Suprapubic skin (tissue), 4 donors: ENCODE results near the gene DDB1. TPM values are rescaled to one million over a fixed set of nuclear protein-coding genes. Genes with fewer than 3 reads are reported as not detected.

Experiments
- DNase-seq, 2 donors: peaks; one replicate each; pipeline ENCODE4 v3.0.0-alpha.2; 2019; ENCODE audit warnings: low spot score in 2 of 2
- H3K27ac ChIP-seq: fragments of 200-600 bp; sonication (generic); one replicate; pipeline ENCODE4 v1.5.1; 2019
- H3K27me3 ChIP-seq: fragments of 200-600 bp; sonication (generic); one replicate; pipeline ENCODE4 v1.5.1; 2019
- H3K36me3 ChIP-seq: fragments of 200-600 bp; sonication (generic); one replicate; pipeline ENCODE4 v1.5.1; 2019
- H3K4me1 ChIP-seq: fragments of 200-600 bp; sonication (generic); one replicate; pipeline ENCODE4 v1.5.1; 2019
- H3K4me3 ChIP-seq: fragments of 200-600 bp; sonication (generic); one replicate; pipeline ENCODE4 v1.5.1; 2019; ENCODE audit warnings: mild to moderate bottlenecking
- H3K9me3 ChIP-seq: fragments of 200-600 bp; sonication (generic); one replicate; pipeline ENCODE4 v1.5.1; 2019
- CTCF ChIP-seq, 2 donors: fragments of 200-600 bp in 1 of 2; fragments of 450-650 bp in 1 of 2; sonication (generic) in 1 of 2; IDR thresholded peaks; one replicate each; pipeline ENCODE4 v1.5.1; 2016 to 2019; ENCODE audit warnings: antibody characterized with exemption in 2 of 2, mild to moderate bottlenecking in 1 of 2, moderate library complexity in 1 of 2
- EP300 ChIP-seq: sonication (generic); formaldehyde crosslinking; IDR thresholded peaks from one replicate; pipeline ENCODE4 v1.6.1; 2017; ENCODE audit warnings: antibody characterized with exemption
- POLR2A ChIP-seq, 2 donors: fragments of 450-650 bp; IDR thresholded peaks; one replicate each; pipeline ENCODE4 v1.6.1; 2017; ENCODE audit warnings: antibody characterized with exemption in 2 of 2, mild to moderate bottlenecking in 2 of 2, moderate library complexity in 2 of 2
- POLR2AphosphoS5 ChIP-seq, 3 donors: sonication (generic); formaldehyde crosslinking; IDR thresholded peaks; one replicate each; pipeline ENCODE4 v1.6.1; 2017; ENCODE audit warnings: antibody characterized with exemption in 3 of 3
- WGBS: methylation state at CpG from one replicate; pipeline ENCODE4 v1.1.5; 2018; 5-methylcytosine and 5-hydroxymethylcytosine counted together
- total RNA-seq, 4 donors: library from RNA; depleted of rRNA; stranded (reverse); fragments of >200 nt; gene quantifications; one replicate each; pipeline ENCODE4 v1.1.0, GENCODE V29; 2016

The DDB1 gene
- total RNA-seq, 4 donors from 2014 or later = 151 to 219 (median 182) TPM

GRCh38 chr11:61354208-61354607 lies 21.3 kb upstream of the DDB1 start:
- TF ChIP-seq POLR2A (IDR thresholded peaks at IDR 0.05) = no peak
- no peak for TF ChIP-seq POLR2AphosphoS5 (IDR thresholded peaks at IDR 0.05)
- TF ChIP-seq EP300 = no peak
- no peak for TF ChIP-seq CTCF (IDR thresholded peaks at IDR 0.05)
- Histone ChIP-seq H3K27me3 (no peaks in the 10 kb centered on the region), H3K27ac (no peak overlapping the region), H3K36me3 (peaks cover 46% of the 10 kb centered on the region), H3K4me3 (no peak overlapping the region), H3K9me3 (no peaks in the 10 kb centered on the region), H3K4me1 (peaks cover 21% of the 10 kb centered on the region)
- no peak for DNase-seq
- WGBS = 85% methylated on average over 2 of the region's 2 CpGs

DNA sequence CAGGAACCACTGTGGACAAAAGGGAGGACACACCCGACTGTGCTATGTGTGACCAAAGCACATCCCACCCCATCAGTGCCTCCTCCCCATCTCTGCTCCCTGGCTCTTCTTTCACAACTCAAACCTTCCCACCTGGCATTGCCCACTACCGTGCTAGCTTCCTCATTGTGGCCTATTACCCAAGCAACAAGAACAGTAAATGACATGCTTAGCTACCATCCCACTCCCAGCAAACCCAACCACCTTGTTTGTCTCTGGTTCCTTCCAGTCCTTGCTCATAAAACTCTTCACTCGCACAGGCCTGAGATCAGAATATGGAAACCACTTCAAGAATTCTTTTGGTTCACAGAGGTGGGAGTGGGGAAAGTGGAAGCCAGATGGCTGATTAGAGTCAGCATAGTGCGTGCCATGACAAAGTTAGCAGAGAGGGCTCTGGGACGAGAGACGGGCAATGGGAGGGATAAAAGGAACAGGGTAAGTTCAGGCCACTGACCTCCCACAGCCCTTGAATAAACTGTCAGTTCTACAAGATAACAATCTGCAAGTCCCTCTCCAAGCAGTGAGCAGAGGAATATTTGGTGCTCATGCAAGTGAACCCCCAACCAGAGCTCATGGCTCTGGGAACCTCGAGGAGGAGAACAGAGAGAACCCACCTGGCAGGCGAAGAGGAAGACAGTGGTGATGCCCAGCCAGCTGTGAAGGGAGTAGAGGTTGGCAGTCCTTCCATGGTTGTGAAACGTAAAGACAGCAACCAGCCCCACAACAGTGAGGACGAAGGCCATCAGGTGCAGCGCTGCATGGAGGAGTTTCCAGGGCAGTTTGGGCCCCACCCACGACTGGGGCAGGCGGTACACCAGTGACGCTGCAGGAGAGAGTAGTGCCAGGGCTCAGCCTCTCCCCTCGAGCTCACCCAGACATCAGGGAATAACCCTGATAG lies 20.5 kb upstream of the DDB1 start:
- Histone ChIP-seq H3K36me3 (peaks cover 54% of the 10 kb centered on the region), H3K27ac (no peak overlapping the region), H3K4me1 (peaks cover 21% of the 10 kb centered on the region), H3K27me3 (no peaks in the 10 kb centered on the region), H3K4me3 (no peak overlapping the region), H3K9me3 (no peaks in the 10 kb centered on the region)
- 72% methylated on average over 15 of the region's 15 CpGs for WGBS
- DNase-seq = no peak
- no peak for TF ChIP-seq CTCF (IDR thresholded peaks at IDR 0.05)
- TF ChIP-seq POLR2A (IDR thresholded peaks at IDR 0.05) = no peak
- no peak for TF ChIP-seq EP300
- no peak for TF ChIP-seq POLR2AphosphoS5 (IDR thresholded peaks at IDR 0.05)

GRCh38 chr11:61352038-61352437 lies 19.1 kb upstream of the DDB1 start:
- TF ChIP-seq POLR2A (IDR thresholded peaks at IDR 0.05) (no peak), CTCF (IDR thresholded peaks at IDR 0.05) (no peak), EP300 (no peak), POLR2AphosphoS5 (IDR thresholded peaks at IDR 0.05) (no peak)
- H3K4me3 ChIP-seq = no peak overlapping the region
- H3K4me1 ChIP-seq = peaks cover 16% of the 10 kb centered on the region
- 85% methylated on average over 8 of the region's 8 CpGs for WGBS
- no peaks in the 10 kb centered on the region for H3K9me3 ChIP-seq
- H3K27me3 ChIP-seq = no peaks in the 10 kb centered on the region
- peaks cover 54% of the 10 kb centered on the region for H3K36me3 ChIP-seq
- no peak for DNase-seq
- no peak overlapping the region for H3K27ac ChIP-seq

GRCh38 chr11:61350803-61351202 lies 17.9 kb upstream of the DDB1 start:
- TF ChIP-seq POLR2A (IDR thresholded peaks at IDR 0.05) = no peak
- no peak for TF ChIP-seq CTCF (IDR thresholded peaks at IDR 0.05)
- TF ChIP-seq POLR2AphosphoS5 (IDR thresholded peaks at IDR 0.05) = no peak
- TF ChIP-seq EP300 = no peak
- peaks cover 20% of the 10 kb centered on the region for H3K4me1 ChIP-seq
- H3K4me3 ChIP-seq = no peak overlapping the region
- H3K27me3 ChIP-seq = no peaks in the 10 kb centered on the region
- H3K36me3 ChIP-seq = peaks cover 57% of the 10 kb centered on the region
- no peaks in the 10 kb centered on the region for H3K9me3 ChIP-seq
- 89% methylated on average over 6 of the region's 8 CpGs for whole genome bisulfite sequencing
- no peak overlapping the region for H3K27ac ChIP-seq
- DNase-seq = no peak

- no CpG with 5 or more reads among the region's 1 CpG for WGBS
Observed at GRCh38 chr11:61350336-61350735, 17.4 kb upstream of the DDB1 start.

More at GRCh38 chr11:61350336-61350735, 17.4 kb upstream of the DDB1 start:
- Histone ChIP-seq H3K9me3 (no peaks in the 10 kb centered on the region), H3K4me3 (no peak overlapping the region), H3K27ac (no peak overlapping the region), H3K36me3 (peaks cover 57% of the 10 kb centered on the region), H3K27me3 (no peaks in the 10 kb centered on the region), H3K4me1 (peaks cover 25% of the 10 kb centered on the region)
- DNase-seq = no peak
- TF ChIP-seq CTCF (IDR thresholded peaks at IDR 0.05) (no peak), POLR2A (IDR thresholded peaks at IDR 0.05) (no peak), EP300 (no peak), POLR2AphosphoS5 (IDR thresholded peaks at IDR 0.05) (no peak)
